Keratinocyte (primary cell): ENCODE data around the gene WNK2. TPM values are rescaled to one million over a fixed set of nuclear protein-coding genes. Genes with fewer than 3 reads are reported as not detected.

Experiments used
- DNase-seq: peaks from one replicate; pipeline ENCODE4 v3.0.0-alpha.2; 2011; ENCODE audit warnings: low read depth, missing footprints, low spot score
- FAIRE-seq: peaks from 2 replicates; lab custom pipeline; 2011; peaks lifted over from hg19 to GRCh38; lab: Jason Lieb, UNC
- H2AFZ ChIP-seq: 2 replicates; pipeline ENCODE4 v1.6.0; 2012; ENCODE audit warnings: low read length, control low read depth, inconsistent platforms; ENCODE audit not compliant: control insufficient read depth
- H3K27ac ChIP-seq: 2 replicates; pipeline ENCODE4 v1.5.1; 2011; ENCODE audit warnings: low read length; ENCODE audit not compliant: control insufficient read depth, insufficient read depth
- H3K27me3 ChIP-seq: 3 replicates; pipeline ENCODE4 v1.6.0; 2011; ENCODE audit warnings: low read length; ENCODE audit not compliant: control insufficient read depth, insufficient read depth; ENCODE audit errors: extremely low read depth
- H3K36me3 ChIP-seq, 2 experiments: 2 replicates in 1 of 2; 3 replicates in 1 of 2; pipeline ENCODE4 v1.5.1; 2011; ENCODE audit warnings: low read length in 2 of 2, mild to moderate bottlenecking in 1 of 2; ENCODE audit not compliant: control insufficient read depth in 2 of 2, insufficient read depth in 2 of 2; ENCODE audit errors: extremely low read depth in 1 of 2
- H3K4me1 ChIP-seq: 3 replicates; pipeline ENCODE4 v1.5.1; 2011; ENCODE audit warnings: low read length; ENCODE audit not compliant: control insufficient read depth, insufficient read depth; ENCODE audit errors: extremely low read depth
- H3K4me2 ChIP-seq: 3 replicates; pipeline ENCODE4 v1.6.0; 2011; ENCODE audit warnings: low read depth, low read length; ENCODE audit not compliant: control insufficient read depth, insufficient read depth; ENCODE audit errors: extremely low read depth
- H3K4me3 ChIP-seq, 3 experiments: fragments of 200-600 bp in 1 of 3; sonication (generic) in 1 of 3; 2 replicates in 2 of 3; 3 replicates in 1 of 3; pipeline ENCODE4 v1.5.1; 2011 to 2016; ENCODE audit warnings: low read length in 3 of 3, mild to moderate bottlenecking in 3 of 3, control low read depth in 2 of 3, inconsistent platforms in 1 of 3, low read depth in 1 of 3, mixed read lengths in 1 of 3, mixed run types in 1 of 3, moderate library complexity in 1 of 3; ENCODE audit not compliant: control insufficient read depth in 2 of 3, insufficient read depth in 2 of 3; ENCODE audit errors: extremely low read depth in 1 of 3
- H3K79me2 ChIP-seq: 2 replicates; pipeline ENCODE4 v1.6.0; 2012; ENCODE audit warnings: low read length; ENCODE audit not compliant: control insufficient read depth, insufficient read depth
- H3K9ac ChIP-seq: 3 replicates; pipeline ENCODE4 v1.6.0; 2011; ENCODE audit warnings: low read length; ENCODE audit not compliant: control insufficient read depth, insufficient read depth; ENCODE audit errors: extremely low read depth
- H3K9me1 ChIP-seq: 3 replicates; pipeline ENCODE4 v1.6.0; 2011; ENCODE audit warnings: low read length; ENCODE audit not compliant: control insufficient read depth, insufficient read depth; ENCODE audit errors: extremely low read depth
- H3K9me3 ChIP-seq: 2 replicates; pipeline ENCODE4 v1.5.1; 2012; ENCODE audit warnings: low read depth, low read length; ENCODE audit not compliant: control insufficient read depth
- H4K20me1 ChIP-seq: 3 replicates; pipeline ENCODE4 v1.6.0; 2011; ENCODE audit warnings: low read length; ENCODE audit not compliant: control insufficient read depth, insufficient read depth; ENCODE audit errors: extremely low read depth
- EZH2 ChIP-seq: IDR thresholded peaks from one replicate; pipeline ENCODE4 v1.6.1; 2012; ENCODE audit warnings: inconsistent platforms, mild to moderate bottlenecking, low read length, moderate library complexity
- dilution Hi-C: fragments of 300-500 bp; cut with MboI; formaldehyde crosslinking; loops from one replicate; pipeline ENCODE4 v1.7.0; 2020; ENCODE audit warnings: low sequenced_read_pairs; ENCODE audit not compliant: extremely low pct_ligation_motif_present
- polyA plus RNA-seq, 5 experiments: library from polyadenylated mRNA; depleted of rRNA in 3 of 5; stranded (reverse) in 3 of 5; stranded (forward) in 1 of 5; unstranded in 1 of 5; fragments of >200 nt; gene quantifications; 1 replicate in 1 of 5; 2 replicates in 3 of 5; 3 replicates in 1 of 5; pipeline versions ENCODE4 v1.2.1 to v1.2.3, GENCODE V29; 2011 to 2012; ENCODE audit warnings: missing spikeins in 2 of 5, low read depth in 1 of 5, low replicate concordance in 1 of 5
- TF ChIP-seq, protein P1 (sequence below), 3 experiments: IDR thresholded peaks in 1 of 3; conservative IDR thresholded peaks in 1 of 3; optimal IDR thresholded peaks in 1 of 3; 2 replicates in 2 of 3; 3 replicates in 1 of 3; pipeline versions ENCODE3 to v1.5.1; 2011; ENCODE audit warnings: low read length in 3 of 3, mild to moderate bottlenecking in 3 of 3, moderate library complexity in 2 of 3, control low read depth in 1 of 3, inconsistent platforms in 1 of 3; ENCODE audit not compliant: insufficient read depth in 2 of 3; ENCODE audit errors: extremely low read depth in 1 of 3

Gene WNK2
- polyA plus RNA-seq, 1 donor (not counting 4 experiments of a cell fraction or from before 2014, with no cell fraction given), result not detected

DNA sequence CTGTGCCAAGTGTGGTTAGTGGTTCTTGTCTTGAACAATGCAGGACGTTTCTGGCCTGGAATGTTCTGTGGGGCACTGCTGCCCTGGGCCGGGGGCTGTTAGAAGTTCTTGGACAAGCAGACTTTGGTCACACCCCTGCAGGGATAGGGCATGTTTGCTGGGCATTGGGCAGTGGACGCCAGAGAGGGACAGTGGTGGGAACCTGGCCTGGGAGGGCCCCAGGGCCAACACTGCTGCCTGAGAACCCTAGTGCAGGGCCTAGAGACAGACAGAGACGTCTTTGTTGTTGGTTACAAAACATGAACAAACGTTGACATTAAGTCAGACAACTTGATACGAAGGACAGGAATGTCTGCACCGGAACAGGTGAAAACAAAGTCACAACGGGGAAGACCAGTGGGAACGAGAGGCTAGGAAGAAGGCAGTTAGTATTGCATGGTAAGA is 57.0 kb downstream of the WNK2 start:
- FAIRE-seq, result no peak
- Histone ChIP-seq H3K27me3 (peaks cover 4% of the 10 kb centered on the region), H3K27ac (no peak overlapping the region), H3K4me3 (no peak overlapping the region), H3K9ac (no peak overlapping the region), H3K4me1 (no peaks in the 10 kb centered on the region), H3K9me3 (no peaks in the 10 kb centered on the region), H3K36me3 (no peaks in the 10 kb centered on the region), H3K4me2 (no peak overlapping the region), H4K20me1 (no peaks in the 10 kb centered on the region), H3K9me1 (no peaks in the 10 kb centered on the region), H2AFZ (no peak overlapping the region), H3K79me2 (no peaks in the 10 kb centered on the region)
- DNase-seq, result no peak
- TF ChIP-seq, protein P1, sequence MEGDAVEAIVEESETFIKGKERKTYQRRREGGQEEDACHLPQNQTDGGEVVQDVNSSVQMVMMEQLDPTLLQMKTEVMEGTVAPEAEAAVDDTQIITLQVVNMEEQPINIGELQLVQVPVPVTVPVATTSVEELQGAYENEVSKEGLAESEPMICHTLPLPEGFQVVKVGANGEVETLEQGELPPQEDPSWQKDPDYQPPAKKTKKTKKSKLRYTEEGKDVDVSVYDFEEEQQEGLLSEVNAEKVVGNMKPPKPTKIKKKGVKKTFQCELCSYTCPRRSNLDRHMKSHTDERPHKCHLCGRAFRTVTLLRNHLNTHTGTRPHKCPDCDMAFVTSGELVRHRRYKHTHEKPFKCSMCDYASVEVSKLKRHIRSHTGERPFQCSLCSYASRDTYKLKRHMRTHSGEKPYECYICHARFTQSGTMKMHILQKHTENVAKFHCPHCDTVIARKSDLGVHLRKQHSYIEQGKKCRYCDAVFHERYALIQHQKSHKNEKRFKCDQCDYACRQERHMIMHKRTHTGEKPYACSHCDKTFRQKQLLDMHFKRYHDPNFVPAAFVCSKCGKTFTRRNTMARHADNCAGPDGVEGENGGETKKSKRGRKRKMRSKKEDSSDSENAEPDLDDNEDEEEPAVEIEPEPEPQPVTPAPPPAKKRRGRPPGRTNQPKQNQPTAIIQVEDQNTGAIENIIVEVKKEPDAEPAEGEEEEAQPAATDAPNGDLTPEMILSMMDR (optimal IDR thresholded peaks at IDR 0.05 in 1 of 3, IDR thresholded peaks at IDR 0.05 in 1 of 3, conservative IDR thresholded peaks at IDR 0.05 in 1 of 3; ENCODE audit: extremely low read depth in 1 of 3, insufficient read depth in 2 of 3, low read length in 3 of 3), result no peak
- TF ChIP-seq EZH2, result no peak
- dilution Hi-C loops, result no loop called here

DNA sequence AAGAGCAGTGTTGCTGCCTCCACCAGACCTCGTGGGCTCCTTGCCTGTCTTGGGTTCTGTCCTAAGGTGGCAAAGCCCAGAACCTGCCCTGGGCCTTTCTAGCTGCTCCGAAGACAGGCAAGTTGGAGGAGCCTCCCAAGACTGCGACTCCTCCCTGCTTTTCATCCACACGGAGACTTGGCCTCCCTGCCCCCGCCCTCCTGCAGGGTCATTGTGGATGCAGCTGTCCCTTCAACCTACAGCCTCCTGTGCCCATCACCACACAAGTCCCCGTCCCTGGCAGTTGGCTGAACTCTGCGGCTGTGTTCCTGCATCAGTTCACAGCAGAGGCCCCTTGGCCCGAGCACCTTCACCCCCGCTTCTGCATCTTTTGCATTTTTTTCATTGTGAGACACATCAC is 59.2 kb downstream of the WNK2 start:
- dilution Hi-C loops, result no loop called here
- H3K9me3 ChIP-seq, result no peaks in the 10 kb centered on the region
- no peak overlapping the region for H2AFZ ChIP-seq
- H3K4me2 ChIP-seq, result no peak overlapping the region
- no peak for DNase-seq
- H3K4me1 ChIP-seq, result no peaks in the 10 kb centered on the region
- no peaks in the 10 kb centered on the region for H3K36me3 ChIP-seq
- TF ChIP-seq, protein P1 (optimal IDR thresholded peaks at IDR 0.05 in 1 of 3, IDR thresholded peaks at IDR 0.05 in 1 of 3, conservative IDR thresholded peaks at IDR 0.05 in 1 of 3; ENCODE audit: extremely low read depth in 1 of 3, insufficient read depth in 2 of 3, low read length in 3 of 3), result no peak
- no peak for TF ChIP-seq EZH2
- peaks cover 11% of the 10 kb centered on the region for H3K27me3 ChIP-seq
- no peaks in the 10 kb centered on the region for H4K20me1 ChIP-seq
- H3K79me2 ChIP-seq, result no peaks in the 10 kb centered on the region
- H3K4me3 ChIP-seq, result no peak overlapping the region
- H3K9ac ChIP-seq, result no peak overlapping the region
- no peaks in the 10 kb centered on the region for H3K9me1 ChIP-seq
- H3K27ac ChIP-seq, result no peak overlapping the region
- no peak for FAIRE-seq
